Superior temporal gyrus (tissue), 1 donor: ENCODE data around the gene PPM1N.

ENCODE experiments used
- DNase-seq: peaks from one replicate; pipeline ENCODE4 v3.0.0-alpha.2; 2016; ENCODE audit errors: extremely low spot score

Gene PPM1N

DNA sequence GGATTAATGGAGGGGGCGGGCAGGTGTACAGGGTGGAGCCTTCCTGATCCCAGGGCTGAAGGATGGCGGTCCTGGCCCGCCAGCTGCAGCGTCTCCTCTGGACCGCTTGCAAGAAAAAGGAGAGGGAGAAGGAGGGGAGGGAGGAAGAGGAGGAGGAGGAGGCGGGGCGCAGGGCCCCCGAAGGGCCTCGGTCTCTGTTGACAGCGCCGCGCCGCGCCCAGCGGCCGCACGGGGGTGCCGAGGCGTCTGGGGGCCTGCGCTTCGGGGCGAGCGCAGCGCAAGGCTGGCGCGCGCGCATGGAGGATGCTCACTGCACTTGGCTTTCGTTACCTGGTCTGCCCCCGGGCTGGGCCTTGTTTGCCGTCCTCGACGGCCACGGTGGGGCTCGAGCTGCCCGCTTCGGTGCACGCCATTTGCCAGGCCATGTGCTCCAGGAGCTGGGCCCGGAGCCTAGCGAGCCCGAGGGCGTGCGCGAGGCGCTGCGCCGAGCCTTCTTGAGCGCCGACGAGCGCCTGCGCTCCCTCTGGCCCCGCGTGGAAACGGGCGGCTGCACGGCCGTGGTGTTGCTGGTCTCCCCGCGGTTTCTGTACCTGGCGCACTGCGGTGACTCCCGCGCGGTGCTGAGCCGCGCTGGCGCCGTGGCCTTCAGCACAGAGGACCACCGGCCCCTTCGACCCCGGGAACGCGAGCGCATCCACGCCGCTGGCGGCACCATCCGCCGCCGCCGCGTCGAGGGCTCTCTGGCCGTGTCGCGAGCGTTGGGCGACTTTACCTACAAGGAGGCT lies at the start of gene PPM1N:
TSS of gene PPM1N (plus strand) at position 33 of the 785 bp plus-strand sequence. CDS start at position 63, 30 bp downstream.
- DNase-seq, result no peak

GRCh38 chr19:45448887-45449299 lies 49.4 kb upstream of the PPM1N start:
- DNase-seq, result peak; percentile 17

GRCh38 chr19:45450012-45450333 lies 48.3 kb upstream of the PPM1N start:
- peak; percentile 34 for DNase-seq

DNA sequence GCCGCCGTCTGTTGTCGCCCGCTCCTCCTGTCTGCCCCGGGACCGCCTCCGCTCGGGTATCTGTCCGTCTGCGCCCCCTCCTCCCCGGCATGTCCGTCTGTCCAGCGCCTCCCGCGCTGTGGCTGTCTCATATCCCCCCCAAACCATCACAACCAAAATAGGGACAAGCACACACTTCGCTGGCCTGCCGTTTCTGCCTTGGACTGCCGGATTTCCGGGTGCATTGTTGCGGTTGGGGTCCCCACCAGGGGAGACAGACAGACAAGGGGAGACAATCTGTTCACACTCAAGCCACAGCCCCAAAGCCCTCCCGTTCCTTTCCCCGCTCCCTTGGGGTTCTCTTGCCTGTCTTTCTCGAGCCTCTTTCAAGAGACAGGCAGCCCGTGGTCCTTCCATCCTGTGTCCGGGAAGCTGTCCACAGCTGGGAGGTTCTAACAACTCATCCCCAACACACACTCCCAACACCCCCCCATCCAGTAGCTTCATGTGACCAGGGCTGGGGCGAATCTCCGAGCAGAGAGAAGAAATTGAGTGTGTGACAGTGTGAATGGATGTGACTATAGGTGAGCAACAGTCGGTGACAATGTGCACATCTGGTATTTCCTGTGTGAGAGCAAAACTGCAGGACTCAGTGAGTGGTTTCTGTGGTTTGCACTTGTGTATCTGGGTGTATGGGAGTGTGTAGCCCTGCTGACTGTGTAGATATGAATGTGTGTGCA lies 47.0 kb upstream of the PPM1N start:
- DNase-seq, result peak; percentile 23

GRCh38 chr19:45451850-45452387 lies 46.3 kb upstream of the PPM1N start:
- DNase-seq, result no peak

DNA sequence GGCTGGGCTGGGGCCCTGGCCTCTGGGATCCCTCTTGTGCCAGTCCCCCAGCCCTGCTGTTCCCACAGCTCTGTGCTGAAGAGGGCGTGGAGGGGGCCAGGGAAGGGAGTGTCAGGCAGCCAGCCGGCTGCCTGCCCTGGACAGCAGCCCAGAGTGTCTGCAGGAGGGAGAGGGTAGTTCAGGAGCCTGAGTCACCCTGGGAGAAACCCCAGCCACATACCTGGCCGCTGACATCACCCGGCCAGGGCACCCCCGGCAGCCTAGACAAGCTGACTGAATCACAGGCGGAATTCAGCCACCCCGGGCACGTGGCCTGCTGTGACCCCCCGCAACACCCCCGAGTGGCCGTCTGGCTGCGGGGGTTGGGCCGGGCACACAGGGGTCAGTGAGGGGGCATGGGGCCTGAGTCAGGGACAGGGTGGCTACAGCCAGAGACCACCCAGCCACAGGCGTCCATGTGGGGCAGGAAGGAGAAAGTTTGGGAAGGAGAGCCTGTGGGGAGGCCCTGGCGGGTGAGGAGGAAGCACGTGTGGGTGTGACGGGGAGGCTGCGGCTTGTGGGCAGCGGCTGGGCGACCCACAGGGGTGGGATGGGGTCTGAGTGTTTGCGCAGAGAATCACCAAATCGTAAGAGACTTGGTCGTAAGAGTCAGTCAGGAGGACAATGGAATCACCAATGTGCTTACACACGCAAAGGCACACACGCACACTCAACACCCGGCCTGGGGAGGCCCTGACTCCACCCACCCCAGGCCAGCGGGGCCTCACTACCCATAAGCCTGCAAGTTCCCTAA lies 42.3 kb upstream of the PPM1N start:
- DNase-seq, result no peak

GRCh38 chr19:45456500-45456815 lies 41.8 kb upstream of the PPM1N start:
- no peak for DNase-seq

DNA sequence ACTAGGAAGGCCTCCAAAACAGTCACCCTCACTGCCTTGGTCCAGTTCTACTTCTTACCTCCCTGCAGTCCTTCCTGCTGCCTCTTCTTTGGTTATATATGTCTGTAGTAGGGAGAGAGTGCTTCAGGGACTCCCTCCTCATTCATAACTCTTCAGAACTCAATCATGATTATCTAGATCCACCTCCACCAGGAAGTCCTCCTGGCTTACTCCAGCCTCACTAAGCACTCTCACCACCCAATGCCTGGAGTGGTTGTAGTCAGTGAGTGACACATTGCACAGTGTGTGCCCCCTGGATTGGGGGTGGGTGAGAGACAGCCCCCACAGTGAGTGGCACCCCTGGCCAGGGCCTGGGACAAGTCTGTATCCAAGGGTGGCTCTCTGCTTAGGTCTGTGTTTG lies 40.5 kb upstream of the PPM1N start:
- DNase-seq, result no peak

- DNase-seq, result no peak
Observed at GRCh38 chr19:45460807-45461347, 37.4 kb upstream of the PPM1N start.

- no peak for DNase-seq
Observed at GRCh38 chr19:45462174-45462573, 36.1 kb upstream of the PPM1N start.

DNA sequence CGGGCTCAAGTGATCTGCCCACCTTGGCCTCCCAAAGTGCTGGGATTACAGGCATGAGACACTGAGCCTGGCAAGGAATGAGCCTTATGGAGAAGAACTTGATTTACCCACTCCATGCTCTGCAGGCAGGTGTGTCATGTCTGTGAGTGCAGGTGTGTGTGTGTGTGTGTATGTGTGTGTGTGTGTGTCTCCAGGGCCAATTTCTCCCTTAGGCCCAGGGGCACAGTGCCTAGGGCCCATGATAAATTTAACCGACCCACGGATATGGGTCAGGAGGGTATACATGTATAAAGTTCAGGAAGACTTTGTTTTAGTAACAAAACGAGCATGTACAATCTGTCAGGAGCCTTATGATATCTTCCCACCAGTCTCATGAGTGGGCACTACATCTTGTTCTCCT lies 35.0 kb upstream of the PPM1N start:
- DNase-seq, result no peak

- DNase-seq, result no peak
Observed at GRCh38 chr19:45464274-45464673, 34.0 kb upstream of the PPM1N start.

DNA sequence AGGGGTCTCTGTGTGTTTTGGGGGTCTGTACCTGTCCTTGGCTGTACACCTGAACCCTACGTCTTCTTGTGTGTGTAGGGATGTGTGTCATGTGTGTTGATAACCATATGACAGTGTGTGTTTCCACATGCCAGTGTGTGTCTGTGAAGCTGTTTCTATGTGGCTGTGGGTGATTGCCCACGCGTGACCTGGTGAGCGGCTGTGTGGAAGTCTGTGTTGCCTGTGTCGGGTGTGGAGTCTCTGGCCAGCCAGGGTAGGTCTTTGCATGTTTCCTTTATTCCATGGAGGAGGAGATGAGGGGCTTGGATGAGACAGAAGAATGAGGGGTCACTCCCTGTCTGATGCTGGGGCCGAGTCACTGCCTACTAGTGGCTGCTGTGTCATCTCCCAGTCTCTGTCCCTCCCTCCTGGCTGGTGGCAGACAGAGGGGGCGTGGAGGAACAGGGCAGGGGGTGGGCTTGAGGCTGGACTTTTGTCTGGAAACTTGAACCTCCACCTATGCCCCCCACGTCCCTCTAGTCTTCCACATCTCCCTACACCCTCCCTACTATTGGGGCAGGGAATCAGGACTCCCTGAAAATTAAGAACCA lies 33.3 kb upstream of the PPM1N start:
- no peak for DNase-seq

GRCh38 chr19:45467115-45467455 lies 31.2 kb upstream of the PPM1N start:
- DNase-seq, result peak; percentile 26

GRCh38 chr19:45467456-45468158 lies 30.6 kb upstream of the PPM1N start, which contains the start of gene FOSB:
TSS of gene FOSB (plus strand) at chr19:45467996. CDS start at chr19:45468587, 591 bp downstream.
- peak; percentile 96 for DNase-seq

DNA sequence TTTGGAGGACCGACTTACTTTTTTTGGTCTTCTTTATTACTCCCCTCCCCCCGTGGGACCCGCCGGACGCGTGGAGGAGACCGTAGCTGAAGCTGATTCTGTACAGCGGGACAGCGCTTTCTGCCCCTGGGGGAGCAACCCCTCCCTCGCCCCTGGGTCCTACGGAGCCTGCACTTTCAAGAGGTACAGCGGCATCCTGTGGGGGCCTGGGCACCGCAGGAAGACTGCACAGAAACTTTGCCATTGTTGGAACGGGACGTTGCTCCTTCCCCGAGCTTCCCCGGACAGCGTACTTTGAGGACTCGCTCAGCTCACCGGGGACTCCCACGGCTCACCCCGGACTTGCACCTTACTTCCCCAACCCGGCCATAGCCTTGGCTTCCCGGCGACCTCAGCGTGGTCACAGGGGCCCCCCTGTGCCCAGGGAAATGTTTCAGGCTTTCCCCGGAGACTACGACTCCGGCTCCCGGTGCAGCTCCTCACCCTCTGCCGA lies 30.0 kb upstream of the PPM1N start:
- DNase-seq, result no peak

DNA sequence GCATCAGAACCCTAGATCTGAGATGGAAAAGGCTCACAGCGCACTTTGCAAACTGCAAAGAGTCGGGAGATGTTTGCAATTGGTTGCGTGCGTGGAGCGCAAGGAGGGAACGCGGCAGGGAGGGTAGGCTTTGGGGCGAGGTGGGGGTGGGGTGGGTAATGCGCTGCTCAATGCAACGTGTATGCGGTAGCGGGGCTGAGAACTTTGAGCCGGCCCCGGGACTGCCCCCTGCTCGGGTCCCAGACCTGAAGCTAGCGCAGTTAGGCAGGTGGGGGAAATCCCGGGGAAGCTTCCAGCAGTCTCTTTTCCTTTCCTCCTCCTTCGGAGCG lies 29.5 kb upstream of the PPM1N start:
- DNase-seq, result no peak

DNA sequence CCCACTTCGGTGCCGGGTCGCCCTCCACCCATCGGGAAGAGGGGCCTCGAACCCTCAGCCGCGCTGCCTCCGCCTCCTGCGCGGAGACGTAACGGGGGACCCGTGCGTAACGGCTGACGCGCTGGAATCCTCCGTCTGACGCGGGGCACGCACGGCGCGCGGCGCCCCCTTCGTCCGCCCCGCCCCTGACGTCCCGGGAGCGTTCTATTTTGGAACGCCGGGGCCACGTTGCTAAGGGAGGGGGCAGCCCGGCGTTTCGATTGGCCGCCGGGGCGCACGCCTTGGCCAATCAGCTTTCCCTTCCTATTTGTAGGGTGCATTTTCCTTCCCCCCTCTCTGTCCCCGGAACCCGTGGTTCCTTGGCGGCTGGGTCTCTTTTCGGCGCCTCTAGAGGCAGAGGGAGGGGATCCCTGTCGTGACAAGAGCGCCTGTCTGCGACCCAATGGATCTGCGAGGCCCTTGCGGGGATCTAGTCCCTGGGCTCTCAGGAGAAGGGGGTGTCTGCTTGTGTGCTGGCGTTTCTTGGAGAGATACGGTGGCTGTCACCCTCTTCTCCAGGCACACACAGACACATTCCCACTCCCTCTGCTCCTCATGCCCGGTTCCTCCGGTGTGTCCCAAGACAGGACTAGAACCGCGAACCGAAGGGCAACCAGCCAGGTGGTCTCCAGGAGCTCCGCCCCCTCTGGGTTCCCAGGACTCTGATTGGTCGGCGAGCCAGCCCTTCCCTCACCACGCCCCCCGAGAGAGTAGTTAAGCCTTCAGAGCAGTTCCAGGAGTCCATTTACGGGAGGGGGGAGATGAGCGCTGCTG lies 28.9 kb upstream of the PPM1N start:
- DNase-seq, result peak; percentile 89

- DNase-seq, result no peak
Observed at GRCh38 chr19:45469945-45470761, 28.1 kb upstream of the PPM1N start.

- no peak for DNase-seq
Observed at GRCh38 chr19:45470762-45471081, 27.5 kb upstream of the PPM1N start.
